ENCODE results near the gene CHRNA1.

The CHRNA1 gene

DNA sequence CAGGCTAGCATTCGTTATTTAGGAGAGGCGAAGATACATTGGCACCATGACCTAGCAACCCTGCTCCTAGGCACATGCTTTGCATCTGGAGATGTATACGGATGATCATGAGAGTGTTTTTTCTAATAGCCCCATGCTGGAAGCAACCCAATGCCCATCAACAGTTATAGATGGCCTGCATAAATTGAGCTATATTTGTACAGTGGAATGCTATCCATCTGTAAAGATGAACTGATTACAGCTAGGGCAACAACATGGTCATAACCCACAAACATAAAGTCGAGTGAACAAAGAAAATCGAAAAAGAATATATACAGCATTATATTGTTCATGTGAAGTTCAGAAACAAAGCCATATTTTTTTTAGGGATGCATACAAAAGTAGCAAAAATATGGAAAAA, 20.6 kb upstream of the CHRNA1 start:
- no peak overlapping the region for H3K4me3 ChIP-seq (ENCODE audit: low read depth, low read length)
- TF ChIP-seq, protein P1, sequence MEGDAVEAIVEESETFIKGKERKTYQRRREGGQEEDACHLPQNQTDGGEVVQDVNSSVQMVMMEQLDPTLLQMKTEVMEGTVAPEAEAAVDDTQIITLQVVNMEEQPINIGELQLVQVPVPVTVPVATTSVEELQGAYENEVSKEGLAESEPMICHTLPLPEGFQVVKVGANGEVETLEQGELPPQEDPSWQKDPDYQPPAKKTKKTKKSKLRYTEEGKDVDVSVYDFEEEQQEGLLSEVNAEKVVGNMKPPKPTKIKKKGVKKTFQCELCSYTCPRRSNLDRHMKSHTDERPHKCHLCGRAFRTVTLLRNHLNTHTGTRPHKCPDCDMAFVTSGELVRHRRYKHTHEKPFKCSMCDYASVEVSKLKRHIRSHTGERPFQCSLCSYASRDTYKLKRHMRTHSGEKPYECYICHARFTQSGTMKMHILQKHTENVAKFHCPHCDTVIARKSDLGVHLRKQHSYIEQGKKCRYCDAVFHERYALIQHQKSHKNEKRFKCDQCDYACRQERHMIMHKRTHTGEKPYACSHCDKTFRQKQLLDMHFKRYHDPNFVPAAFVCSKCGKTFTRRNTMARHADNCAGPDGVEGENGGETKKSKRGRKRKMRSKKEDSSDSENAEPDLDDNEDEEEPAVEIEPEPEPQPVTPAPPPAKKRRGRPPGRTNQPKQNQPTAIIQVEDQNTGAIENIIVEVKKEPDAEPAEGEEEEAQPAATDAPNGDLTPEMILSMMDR (IDR thresholded peaks at IDR 0.05; ENCODE audit: low read depth, low read length, missing control alignments): no peak
- no peak for DNase-seq (ENCODE audit: low read depth)

DNA sequence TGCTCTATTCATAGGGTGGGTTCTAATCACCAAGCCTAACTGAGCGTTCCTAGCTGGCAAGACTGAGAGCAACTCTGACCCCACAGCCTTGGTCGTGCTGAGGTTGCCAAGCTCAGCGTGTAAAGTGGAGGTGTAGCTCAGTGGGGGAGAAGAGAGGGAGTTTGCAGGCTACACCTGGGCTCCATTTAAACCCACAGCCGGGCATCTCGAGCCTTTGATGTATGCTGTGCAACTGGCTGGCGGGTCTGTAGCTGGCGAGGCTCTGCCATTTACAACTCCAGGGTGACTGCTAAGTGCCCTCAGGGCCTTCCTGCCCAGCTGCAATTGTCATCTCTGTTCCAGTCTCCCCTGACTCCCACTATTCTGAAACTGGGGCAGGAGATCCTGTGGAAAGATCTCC, 20.0 kb upstream of the CHRNA1 start:
- TF ChIP-seq, protein P1 (IDR thresholded peaks at IDR 0.05; ENCODE audit: low read depth, low read length, missing control alignments): no peak
- no peak for DNase-seq (ENCODE audit: low read depth)
- no peak overlapping the region for H3K4me3 ChIP-seq (ENCODE audit: low read depth, low read length)

DNA sequence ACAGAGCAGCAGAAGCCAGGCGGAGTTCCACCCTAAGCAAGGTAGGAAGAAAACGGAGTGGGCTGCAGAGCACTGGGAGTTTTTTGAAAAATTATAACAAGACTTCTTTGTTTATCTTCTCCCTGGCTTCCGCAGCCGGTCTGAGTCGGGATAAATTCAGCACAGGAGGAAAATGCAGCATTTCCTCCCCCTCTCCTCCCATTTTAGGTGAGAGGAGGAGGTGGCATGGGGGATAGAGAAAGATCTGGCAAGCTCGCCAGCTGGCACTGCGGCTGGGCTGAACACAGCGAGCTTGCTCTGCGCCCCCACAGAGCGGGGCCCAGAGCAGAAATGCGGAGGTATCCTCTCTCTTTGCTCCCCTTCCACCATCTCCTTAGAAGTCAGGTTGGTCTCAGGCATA, 17.7 kb upstream of the CHRNA1 start:
- H3K4me3 ChIP-seq (ENCODE audit: low read depth, low read length): no peak overlapping the region
- no peak for DNase-seq (ENCODE audit: low read depth)
- TF ChIP-seq, protein P1 (IDR thresholded peaks at IDR 0.05; ENCODE audit: low read depth, low read length, missing control alignments): no peak

DNA sequence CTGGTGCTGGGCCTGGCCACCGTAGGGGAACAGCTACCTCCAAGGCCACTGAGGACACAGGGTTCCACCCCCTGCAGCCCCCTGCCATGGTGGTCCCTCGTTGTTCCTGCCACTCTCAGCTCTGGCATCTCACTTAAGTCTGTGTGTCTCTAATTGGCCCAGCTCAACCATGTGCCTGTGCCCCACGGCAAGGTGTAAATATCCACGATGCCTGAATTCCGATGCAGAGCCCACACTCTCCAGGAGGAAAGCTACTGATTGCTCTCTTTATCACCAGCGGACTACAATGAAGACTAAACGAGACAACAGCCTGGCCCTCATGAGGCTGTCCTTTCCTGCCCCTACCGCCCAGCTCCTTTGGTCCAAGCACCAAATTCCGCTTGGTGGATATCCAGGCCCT, 17.0 kb upstream of the CHRNA1 start:
- H3K4me3 ChIP-seq (ENCODE audit: low read depth, low read length): no peak overlapping the region
- TF ChIP-seq, protein P1 (IDR thresholded peaks at IDR 0.05; ENCODE audit: low read depth, low read length, missing control alignments): no peak
- no peak for DNase-seq (ENCODE audit: low read depth)

DNA sequence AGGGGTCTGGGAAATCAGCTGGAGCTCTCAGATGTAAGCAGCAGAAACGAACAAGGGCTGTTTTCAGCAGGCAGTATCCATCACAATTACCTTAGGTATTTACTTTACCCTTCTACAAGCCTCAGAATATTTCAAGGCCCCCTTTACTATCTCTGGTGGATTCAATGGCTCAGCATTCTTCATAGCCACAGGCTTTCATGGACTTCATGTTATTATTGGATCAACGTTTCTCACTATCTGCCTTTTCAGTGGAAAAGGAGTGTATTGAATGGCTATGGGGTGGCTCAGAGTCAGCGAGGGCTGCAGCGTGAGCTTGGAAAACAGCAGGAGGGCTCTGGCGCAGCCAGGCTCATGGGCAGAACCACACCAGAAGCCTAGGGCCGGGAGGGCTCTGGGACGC, 16.6 kb upstream of the CHRNA1 start:
- DNase-seq (ENCODE audit: low read depth): no peak
- TF ChIP-seq, protein P1 (IDR thresholded peaks at IDR 0.05; ENCODE audit: low read depth, low read length, missing control alignments): no peak
- H3K4me3 ChIP-seq (ENCODE audit: low read depth, low read length): no peak overlapping the region

DNA sequence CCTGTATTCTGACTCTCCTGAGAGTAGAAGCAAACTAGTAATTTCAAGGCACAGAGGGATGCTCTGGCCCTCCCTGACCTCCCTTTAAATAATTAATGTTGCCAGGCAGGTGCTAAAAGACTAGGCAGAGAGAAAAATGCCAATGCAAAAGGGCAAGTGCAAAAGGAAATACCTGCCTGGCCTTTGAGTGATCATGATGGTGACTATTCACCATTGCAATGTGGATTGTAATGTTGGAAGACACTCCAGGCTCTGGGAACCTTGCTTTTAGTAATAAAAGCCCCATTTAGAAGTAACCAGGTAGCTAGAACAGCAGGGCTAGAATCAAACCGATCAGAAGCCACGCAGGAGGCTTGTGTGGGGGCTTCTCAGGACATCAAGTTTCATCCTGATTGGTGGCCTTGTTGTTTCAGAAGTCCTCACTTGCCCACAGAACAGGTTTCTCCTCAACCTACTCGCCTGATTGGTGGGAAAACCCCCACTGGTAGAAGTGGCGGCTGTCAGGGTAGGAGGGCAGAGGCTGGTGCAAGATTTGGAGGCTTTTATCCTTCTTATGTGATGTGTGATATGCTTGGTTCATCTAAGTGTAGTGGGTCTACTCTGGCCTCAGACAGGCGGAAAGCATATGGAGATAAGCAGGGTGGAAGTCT, 16.0 kb upstream of the CHRNA1 start:
- no peak overlapping the region for H3K4me3 ChIP-seq (ENCODE audit: low read depth, low read length)
- TF ChIP-seq, protein P1 (IDR thresholded peaks at IDR 0.05; ENCODE audit: low read depth, low read length, missing control alignments): no peak
- DNase-seq (ENCODE audit: low read depth): no peak

DNA sequence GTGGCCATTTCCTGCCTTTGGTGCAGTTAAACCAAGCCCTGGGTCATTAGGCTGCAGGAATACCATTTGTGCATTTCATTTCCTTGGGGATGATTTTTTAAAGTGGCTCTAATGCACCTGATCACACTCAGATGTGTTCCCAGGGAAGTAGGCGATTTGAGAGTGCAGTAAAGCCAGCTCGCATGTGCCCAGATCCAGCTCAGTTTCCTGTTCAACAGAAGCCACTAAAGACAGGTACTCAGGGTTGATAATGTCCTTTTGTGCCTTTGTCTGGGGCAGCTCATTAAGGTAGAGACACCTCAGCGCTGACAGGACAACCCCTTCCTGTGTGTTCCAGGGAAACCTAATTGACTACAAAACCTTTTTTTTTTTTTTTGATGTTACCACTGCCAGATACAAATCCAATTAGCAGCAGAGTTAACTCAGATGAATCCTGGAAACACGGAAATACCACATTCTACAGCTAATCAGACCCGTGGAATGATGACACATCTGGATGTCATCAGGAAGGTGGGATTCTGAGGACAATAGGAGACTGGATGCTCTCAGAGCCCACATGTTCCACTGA, 15.2 kb upstream of the CHRNA1 start:
- TF ChIP-seq, protein P1 (IDR thresholded peaks at IDR 0.05; ENCODE audit: low read depth, low read length, missing control alignments): no peak
- H3K4me3 ChIP-seq (ENCODE audit: low read depth, low read length): no peak overlapping the region
- DNase-seq (ENCODE audit: low read depth): no peak
